HCT116 (cell line): ENCODE data around the gene SLC16A12.

Source experiments
- JUND ChIP-seq: IDR thresholded peaks from 2 replicates; pipeline ENCODE4 v1.6.1; 2012
- RAD21 ChIP-seq: IDR thresholded peaks from 2 replicates; pipeline ENCODE4 v1.6.1; 2012; ENCODE audit warnings: low read depth, mild to moderate bottlenecking
- YY1 ChIP-seq: IDR thresholded peaks from 2 replicates; pipeline ENCODE4 v1.6.1; 2011; ENCODE audit warnings: low read length, low read depth, moderate library complexity, mild to moderate bottlenecking; ENCODE audit not compliant: insufficient replicate concordance; ENCODE audit errors: extremely low read depth
- ZNF274 ChIP-seq: fragments of 200-500 bp; sonication (Bioruptor generic); IDR thresholded peaks from 2 replicates; pipeline ENCODE4 v1.6.1; 2014; ENCODE audit warnings: mild to moderate bottlenecking, low read depth, low read length, inconsistent platforms
- TF ChIP-seq, protein P1 (sequence below), 3 experiments: fragments of 200-600 bp in 1 of 3; sonication (generic) in 1 of 3; IDR thresholded peaks in 2 of 3; conservative IDR thresholded peaks in 1 of 3; 2 replicates each; pipeline ENCODE4 v1.5.1; 2012 to 2017; ENCODE audit warnings: low read depth in 2 of 3, low read length in 2 of 3, antibody characterized with exemption in 1 of 3, borderline replicate concordance in 1 of 3, control low read depth in 1 of 3, mild to moderate bottlenecking in 1 of 3, mixed read lengths in 1 of 3, mixed run types in 1 of 3, moderate library complexity in 1 of 3; ENCODE audit not compliant: insufficient read depth in 1 of 3
- TF ChIP-seq, protein P2 (sequence below): IDR thresholded peaks from 2 replicates; pipeline ENCODE4 v1.6.1; 2012

- TF ChIP-seq, protein P1, sequence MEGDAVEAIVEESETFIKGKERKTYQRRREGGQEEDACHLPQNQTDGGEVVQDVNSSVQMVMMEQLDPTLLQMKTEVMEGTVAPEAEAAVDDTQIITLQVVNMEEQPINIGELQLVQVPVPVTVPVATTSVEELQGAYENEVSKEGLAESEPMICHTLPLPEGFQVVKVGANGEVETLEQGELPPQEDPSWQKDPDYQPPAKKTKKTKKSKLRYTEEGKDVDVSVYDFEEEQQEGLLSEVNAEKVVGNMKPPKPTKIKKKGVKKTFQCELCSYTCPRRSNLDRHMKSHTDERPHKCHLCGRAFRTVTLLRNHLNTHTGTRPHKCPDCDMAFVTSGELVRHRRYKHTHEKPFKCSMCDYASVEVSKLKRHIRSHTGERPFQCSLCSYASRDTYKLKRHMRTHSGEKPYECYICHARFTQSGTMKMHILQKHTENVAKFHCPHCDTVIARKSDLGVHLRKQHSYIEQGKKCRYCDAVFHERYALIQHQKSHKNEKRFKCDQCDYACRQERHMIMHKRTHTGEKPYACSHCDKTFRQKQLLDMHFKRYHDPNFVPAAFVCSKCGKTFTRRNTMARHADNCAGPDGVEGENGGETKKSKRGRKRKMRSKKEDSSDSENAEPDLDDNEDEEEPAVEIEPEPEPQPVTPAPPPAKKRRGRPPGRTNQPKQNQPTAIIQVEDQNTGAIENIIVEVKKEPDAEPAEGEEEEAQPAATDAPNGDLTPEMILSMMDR (IDR thresholded peaks at IDR 0.05 in 2 of 3, conservative IDR thresholded peaks at IDR 0.05 in 1 of 3; ENCODE audit: borderline replicate concordance in 1 of 3, insufficient read depth in 1 of 3, low read depth in 2 of 3, low read length in 2 of 3): no peak
- TF ChIP-seq ZNF274 (no peak), JUND (no peak), YY1 (no peak), RAD21 (no peak)
- TF ChIP-seq, protein P2, sequence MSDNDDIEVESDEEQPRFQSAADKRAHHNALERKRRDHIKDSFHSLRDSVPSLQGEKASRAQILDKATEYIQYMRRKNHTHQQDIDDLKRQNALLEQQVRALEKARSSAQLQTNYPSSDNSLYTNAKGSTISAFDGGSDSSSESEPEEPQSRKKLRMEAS: no peak
Observed at GRCh38 chr10:89565180-89565579, 29.8 kb upstream of the SLC16A12 start.
